ENCODE results near the gene THSD4.

The THSD4 gene

GRCh38 chr15:71410347-71410746 is 295.1 kb downstream of the THSD4 start:
- no peak for DNase-seq (ENCODE audit: low read depth)
- TF ChIP-seq, protein P1, sequence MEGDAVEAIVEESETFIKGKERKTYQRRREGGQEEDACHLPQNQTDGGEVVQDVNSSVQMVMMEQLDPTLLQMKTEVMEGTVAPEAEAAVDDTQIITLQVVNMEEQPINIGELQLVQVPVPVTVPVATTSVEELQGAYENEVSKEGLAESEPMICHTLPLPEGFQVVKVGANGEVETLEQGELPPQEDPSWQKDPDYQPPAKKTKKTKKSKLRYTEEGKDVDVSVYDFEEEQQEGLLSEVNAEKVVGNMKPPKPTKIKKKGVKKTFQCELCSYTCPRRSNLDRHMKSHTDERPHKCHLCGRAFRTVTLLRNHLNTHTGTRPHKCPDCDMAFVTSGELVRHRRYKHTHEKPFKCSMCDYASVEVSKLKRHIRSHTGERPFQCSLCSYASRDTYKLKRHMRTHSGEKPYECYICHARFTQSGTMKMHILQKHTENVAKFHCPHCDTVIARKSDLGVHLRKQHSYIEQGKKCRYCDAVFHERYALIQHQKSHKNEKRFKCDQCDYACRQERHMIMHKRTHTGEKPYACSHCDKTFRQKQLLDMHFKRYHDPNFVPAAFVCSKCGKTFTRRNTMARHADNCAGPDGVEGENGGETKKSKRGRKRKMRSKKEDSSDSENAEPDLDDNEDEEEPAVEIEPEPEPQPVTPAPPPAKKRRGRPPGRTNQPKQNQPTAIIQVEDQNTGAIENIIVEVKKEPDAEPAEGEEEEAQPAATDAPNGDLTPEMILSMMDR (IDR thresholded peaks at IDR 0.05; ENCODE audit: control insufficient read depth, extremely low read depth, insufficient read depth), result no peak

DNA sequence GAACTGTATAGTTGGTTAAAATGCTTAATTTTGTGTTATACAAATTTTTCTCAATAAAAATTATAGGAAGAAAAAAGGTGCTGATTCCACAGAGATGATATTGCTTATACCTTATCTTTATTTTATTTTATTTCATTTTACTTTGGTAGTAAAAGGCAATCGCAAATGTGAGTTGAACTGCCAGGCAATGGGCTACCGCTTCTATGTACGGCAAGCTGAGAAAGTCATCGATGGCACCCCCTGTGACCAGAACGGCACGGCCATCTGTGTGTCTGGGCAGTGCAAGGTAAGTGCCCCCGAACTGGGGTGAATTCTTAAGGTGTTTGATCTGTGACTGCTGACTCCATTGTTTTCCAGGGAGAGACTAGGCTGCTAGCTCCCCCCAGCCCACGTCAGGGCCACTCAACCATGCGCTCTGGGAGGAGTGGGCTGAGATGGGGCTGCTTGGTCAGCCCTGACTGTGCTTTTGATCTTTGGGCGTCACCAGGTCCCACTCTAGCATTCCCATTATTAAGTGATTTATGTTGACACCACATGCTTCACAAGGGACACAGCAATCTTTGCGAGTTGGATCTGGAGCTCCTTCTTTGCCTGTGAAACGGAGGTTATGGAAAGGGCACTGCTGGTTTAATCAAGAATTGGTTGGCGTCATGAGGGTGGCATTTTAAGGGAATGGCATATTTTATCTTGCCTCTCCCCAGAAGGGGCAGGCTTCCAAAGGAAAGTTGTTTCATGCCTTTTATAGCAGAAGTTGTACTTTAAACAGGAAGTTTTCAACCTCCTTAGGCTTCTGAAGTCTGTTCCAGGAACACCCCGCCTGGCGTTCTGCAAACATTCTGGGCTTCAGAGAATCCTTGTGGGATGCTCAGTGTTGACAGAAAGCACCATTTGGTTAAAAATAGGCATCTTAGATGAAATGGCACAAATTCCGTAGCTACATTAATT is 296.5 kb downstream of the THSD4 start:
- TF ChIP-seq, protein P1 (IDR thresholded peaks at IDR 0.05; ENCODE audit: control insufficient read depth, extremely low read depth, insufficient read depth), result no peak
- H3K4me3 ChIP-seq (ENCODE audit: low read depth, low read length), result no peak overlapping the region
- DNase-seq (ENCODE audit: low read depth), result peak; percentile 44

More at GRCh38 chr15:71410347-71410746, 295.1 kb downstream of the THSD4 start:
- H3K4me3 ChIP-seq (ENCODE audit: low read depth, low read length), result no peak overlapping the region

- no peak overlapping the region for H3K4me3 ChIP-seq (ENCODE audit: low read depth, low read length)
- no peak for DNase-seq (ENCODE audit: low read depth)
- TF ChIP-seq, protein P1 (IDR thresholded peaks at IDR 0.05; ENCODE audit: control insufficient read depth, extremely low read depth, insufficient read depth), result no peak
These were observed 298.1 kb downstream of the THSD4 start for GRCh38 chr15:71413419-71413818.

GRCh38 chr15:71414853-71415252 is 299.6 kb downstream of the THSD4 start:
- no peak overlapping the region for H3K4me3 ChIP-seq (ENCODE audit: low read depth, low read length)
- DNase-seq (ENCODE audit: low read depth), result peak; percentile 33
- TF ChIP-seq, protein P1 (IDR thresholded peaks at IDR 0.05; ENCODE audit: control insufficient read depth, extremely low read depth, insufficient read depth), result no peak

DNA sequence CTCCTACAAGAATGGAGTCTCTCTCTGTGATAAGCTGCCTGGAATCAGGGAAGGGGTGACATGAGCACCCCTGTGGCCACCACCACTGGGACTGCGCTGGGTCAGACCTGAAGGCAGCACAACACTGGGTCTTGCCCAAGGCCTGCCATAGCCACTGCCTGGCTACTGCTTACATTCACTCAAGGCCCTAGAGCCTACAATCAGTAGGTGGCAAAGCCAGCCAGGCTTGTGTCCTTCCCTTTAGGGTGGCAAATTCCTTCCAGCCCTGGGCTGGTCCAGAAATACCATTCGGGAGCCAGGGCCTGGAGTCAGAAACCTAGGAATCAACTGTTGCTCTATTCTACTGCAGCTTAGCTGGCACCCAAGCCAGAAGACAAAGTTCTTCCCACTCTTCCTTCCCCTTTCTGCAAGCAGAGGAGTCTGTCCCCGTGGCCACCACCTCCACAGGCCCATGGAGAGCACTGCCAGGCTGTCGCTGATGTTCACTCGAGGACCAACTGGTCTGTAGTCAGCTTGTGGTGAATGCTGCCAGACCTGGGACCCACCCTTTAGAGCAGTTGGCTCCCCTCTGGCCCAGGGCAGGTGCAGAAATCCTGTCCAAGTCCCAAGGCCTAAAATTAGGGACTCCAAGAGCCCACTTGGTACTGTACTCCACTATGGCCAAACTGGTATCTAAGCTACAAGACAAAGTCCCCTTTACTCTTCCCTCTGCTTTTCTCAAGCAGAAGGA is 307.4 kb downstream of the THSD4 start:
- no peak overlapping the region for H3K4me3 ChIP-seq (ENCODE audit: low read depth, low read length)
- TF ChIP-seq, protein P1 (IDR thresholded peaks at IDR 0.05; ENCODE audit: control insufficient read depth, extremely low read depth, insufficient read depth), result no peak
- no peak for DNase-seq (ENCODE audit: low read depth)

GRCh38 chr15:71424765-71425164 is 309.5 kb downstream of the THSD4 start:
- no peak overlapping the region for H3K4me3 ChIP-seq (ENCODE audit: low read depth, low read length)
- TF ChIP-seq, protein P1 (IDR thresholded peaks at IDR 0.05; ENCODE audit: control insufficient read depth, extremely low read depth, insufficient read depth), result no peak
- no peak for DNase-seq (ENCODE audit: low read depth)
